Measurements from ENCODE around the gene TEKT5. TPM values are rescaled to one million over a fixed set of nuclear protein-coding genes. Genes with fewer than 3 reads are reported as not detected.

TEKT5 gene
- polyA plus RNA-seq, 3 donors: 0.16 TPM; not detected in 2

DNA sequence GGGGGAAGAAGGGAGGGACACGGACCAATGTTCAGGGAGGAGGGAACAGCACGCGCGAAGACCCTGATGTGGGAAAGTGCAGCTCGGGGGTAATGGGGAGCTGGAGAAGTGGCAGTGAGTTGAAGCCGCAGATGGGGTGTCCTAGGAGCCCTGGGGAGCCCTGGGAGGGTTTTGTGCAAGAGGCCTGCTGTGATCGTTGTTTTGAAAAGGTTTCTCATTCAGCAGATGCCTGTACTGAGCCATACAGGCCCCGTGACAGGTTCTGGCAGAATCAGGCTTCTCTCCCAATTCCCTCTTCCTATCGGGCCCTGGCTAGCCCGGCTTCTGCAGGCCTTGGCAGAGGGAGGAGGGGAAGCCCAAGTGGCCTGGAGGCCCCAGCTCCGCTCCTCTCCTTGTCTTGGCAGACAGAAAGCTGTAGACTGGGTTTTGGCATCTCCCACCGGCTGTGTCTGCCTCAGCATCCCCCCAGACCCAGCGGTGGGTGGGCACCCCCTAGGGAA lies 76.0 kb downstream of the TEKT5 start:
- Histone ChIP-seq H3K4me1 (ENCODE audit: control insufficient read depth in 1 of 2, insufficient read depth in 2 of 2, low read length in 2 of 2) (peaks cover 19 to 28% of the 10 kb centered on the region in 2 donors), H3K27ac (ENCODE audit: low read depth in 1 of 2, low read length in 2 of 2) (no peak overlapping the region), H3K27me3 (ENCODE audit: control insufficient read depth in 2 of 2, insufficient read depth in 2 of 2, low read length in 2 of 2) (peaks cover 0 to 2% of the 10 kb centered on the region in 2 donors), H3K79me2 (ENCODE audit: insufficient read depth, low read length) (no peaks in the 10 kb centered on the region), H3K4me3 (replicated peaks in 1 of 3; ENCODE audit: low read depth in 2 of 3, low read length in 3 of 3) (peak overlapping the region in 1 of 3 experiments; percentile 60), H3K4me2 (replicated peaks; ENCODE audit: extremely low read depth, low read length, poor library complexity, severe bottlenecking) (peak overlapping the region; percentile 69), H3K9me3 (replicated peaks in 1 of 2; ENCODE audit: control insufficient read depth in 1 of 2, insufficient read depth in 1 of 2, low read length in 2 of 2) (no peaks in the 10 kb centered on the region), H4K20me1 (ENCODE audit: insufficient read depth, low read length) (no peaks in the 10 kb centered on the region), H3K9ac (ENCODE audit: insufficient read depth, low read length, poor library complexity, severe bottlenecking) (peak overlapping the region; percentile 39), H2AFZ (ENCODE audit: insufficient read depth, low read depth, low read length, poor library complexity, severe bottlenecking) (no peak overlapping the region), H3K36me3 (replicated peaks in 1 of 2; ENCODE audit: control insufficient read depth in 1 of 2, insufficient read depth in 2 of 2, low read length in 2 of 2) (no peaks in the 10 kb centered on the region)
- no peak overlapping the region for H3K4me3 Mint-ChIP-seq
- no peak for DNase-seq
- intact Hi-C loops (cut with micrococcal nuclease): no loop called here
- H3K27ac Mint-ChIP-seq: peak overlapping the region in 5 of 7 donors; percentile 53 to 89 (median 79)
- H3K27me3 Mint-ChIP-seq (ENCODE audit: low read depth in 3 of 3): peaks cover 2 to 16% (median 14%) of the 10 kb centered on the region in 3 donors
- no peaks in the 10 kb centered on the region for H3K36me3 Mint-ChIP-seq
- 83% methylated on average over 10 of the region's 13 CpGs for WGBS (ENCODE audit: insufficient coverage)
- TF ChIP-seq, protein P1, sequence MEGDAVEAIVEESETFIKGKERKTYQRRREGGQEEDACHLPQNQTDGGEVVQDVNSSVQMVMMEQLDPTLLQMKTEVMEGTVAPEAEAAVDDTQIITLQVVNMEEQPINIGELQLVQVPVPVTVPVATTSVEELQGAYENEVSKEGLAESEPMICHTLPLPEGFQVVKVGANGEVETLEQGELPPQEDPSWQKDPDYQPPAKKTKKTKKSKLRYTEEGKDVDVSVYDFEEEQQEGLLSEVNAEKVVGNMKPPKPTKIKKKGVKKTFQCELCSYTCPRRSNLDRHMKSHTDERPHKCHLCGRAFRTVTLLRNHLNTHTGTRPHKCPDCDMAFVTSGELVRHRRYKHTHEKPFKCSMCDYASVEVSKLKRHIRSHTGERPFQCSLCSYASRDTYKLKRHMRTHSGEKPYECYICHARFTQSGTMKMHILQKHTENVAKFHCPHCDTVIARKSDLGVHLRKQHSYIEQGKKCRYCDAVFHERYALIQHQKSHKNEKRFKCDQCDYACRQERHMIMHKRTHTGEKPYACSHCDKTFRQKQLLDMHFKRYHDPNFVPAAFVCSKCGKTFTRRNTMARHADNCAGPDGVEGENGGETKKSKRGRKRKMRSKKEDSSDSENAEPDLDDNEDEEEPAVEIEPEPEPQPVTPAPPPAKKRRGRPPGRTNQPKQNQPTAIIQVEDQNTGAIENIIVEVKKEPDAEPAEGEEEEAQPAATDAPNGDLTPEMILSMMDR (IDR thresholded peaks at IDR 0.05): no peak
- peaks cover 19% of the 10 kb centered on the region for H3K4me1 Mint-ChIP-seq
- H3K9me3 Mint-ChIP-seq: peaks cover 0 to under 1% (median 0%) of the 10 kb centered on the region in 7 donors

DNA sequence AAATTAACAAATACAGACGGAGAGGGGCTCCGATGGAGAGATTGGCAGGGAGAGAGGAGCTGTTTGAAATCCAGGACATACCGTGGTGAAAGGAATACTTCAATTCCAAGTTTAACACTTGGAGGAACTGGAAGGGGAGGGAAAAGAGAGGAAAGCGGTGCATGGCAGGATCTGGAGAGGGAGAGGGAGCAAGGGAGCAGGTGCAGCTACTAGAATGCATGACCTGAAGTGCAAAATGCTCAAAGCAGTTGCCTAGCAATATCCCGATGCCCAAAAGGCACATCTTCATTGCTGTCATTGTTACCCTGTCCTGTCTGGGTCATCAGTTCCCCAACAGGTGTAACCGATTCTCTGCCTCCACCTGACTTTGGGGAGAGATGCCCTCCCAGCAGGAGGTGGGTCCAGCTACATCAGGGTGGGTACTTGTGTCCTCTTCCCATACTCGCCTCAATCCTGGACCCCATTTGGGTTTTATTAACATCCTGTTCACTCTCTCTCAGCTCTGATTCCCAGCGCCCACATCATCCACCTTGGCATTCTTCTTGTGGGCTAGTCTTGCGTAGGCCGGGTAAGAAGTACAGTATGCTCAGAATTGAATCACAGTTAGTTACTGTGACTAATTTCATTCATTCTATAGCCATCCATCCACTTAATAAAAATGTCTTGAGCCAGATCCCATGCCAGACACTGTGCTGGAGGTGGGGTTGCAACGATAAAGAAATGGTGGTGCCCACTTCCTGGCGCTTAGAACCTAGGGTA lies 76.9 kb downstream of the TEKT5 start:
- H3K79me2 ChIP-seq (ENCODE audit: insufficient read depth, low read length): no peaks in the 10 kb centered on the region
- H3K36me3 Mint-ChIP-seq: no peaks in the 10 kb centered on the region
- H3K9me3 ChIP-seq (replicated peaks in 1 of 2; ENCODE audit: control insufficient read depth in 1 of 2, insufficient read depth in 1 of 2, low read length in 2 of 2): no peaks in the 10 kb centered on the region
- no peak for DNase-seq
- H3K27ac Mint-ChIP-seq: peak overlapping the region in 4 of 7 donors; percentile 30 to 70 (median 46)
- H3K4me2 ChIP-seq (replicated peaks; ENCODE audit: extremely low read depth, low read length, poor library complexity, severe bottlenecking): no peak overlapping the region
- H3K27me3 Mint-ChIP-seq (ENCODE audit: low read depth in 3 of 3): peaks cover 2 to 16% (median 14%) of the 10 kb centered on the region in 3 donors
- no peak overlapping the region for H3K4me3 ChIP-seq (replicated peaks in 1 of 3; ENCODE audit: low read depth in 2 of 3, low read length in 3 of 3)
- TF ChIP-seq, protein P1 (IDR thresholded peaks at IDR 0.05): no peak
- peaks cover 22% of the 10 kb centered on the region for H3K4me1 Mint-ChIP-seq
- no peaks in the 10 kb centered on the region for H3K9me3 Mint-ChIP-seq
- no peak overlapping the region for H3K27ac ChIP-seq (ENCODE audit: low read depth in 1 of 2, low read length in 2 of 2)
- no peaks in the 10 kb centered on the region for H4K20me1 ChIP-seq (ENCODE audit: insufficient read depth, low read length)
- peaks cover 0 to 2% of the 10 kb centered on the region in 2 donors for H3K27me3 ChIP-seq (ENCODE audit: control insufficient read depth in 2 of 2, insufficient read depth in 2 of 2, low read length in 2 of 2)
- H3K4me1 ChIP-seq (ENCODE audit: control insufficient read depth in 1 of 2, insufficient read depth in 2 of 2, low read length in 2 of 2): peaks cover 20 to 28% of the 10 kb centered on the region in 2 donors
- H3K36me3 ChIP-seq (replicated peaks in 1 of 2; ENCODE audit: control insufficient read depth in 1 of 2, insufficient read depth in 2 of 2, low read length in 2 of 2): no peaks in the 10 kb centered on the region
- no peak overlapping the region for H3K4me3 Mint-ChIP-seq
- H2AFZ ChIP-seq (ENCODE audit: insufficient read depth, low read depth, low read length, poor library complexity, severe bottlenecking): no peak overlapping the region
- intact Hi-C loops (cut with micrococcal nuclease): no loop called here
- H3K9ac ChIP-seq (ENCODE audit: insufficient read depth, low read length, poor library complexity, severe bottlenecking): no peak overlapping the region
- WGBS (ENCODE audit: insufficient coverage): 78% methylated on average over 6 of the region's 12 CpGs
